Astrocyte (in vitro differentiated cells and primary cell): ENCODE data around the gene DIAPH2.

Experiments
- CTCF ChIP-seq: IDR thresholded peaks from 2 replicates; pipeline ENCODE4 v1.5.1; 2011; ENCODE audit warnings: low read depth, mild to moderate bottlenecking, inconsistent platforms, low read length, moderate library complexity; ENCODE audit not compliant: insufficient read depth
- EZH2 ChIP-seq: IDR thresholded peaks from 2 replicates; pipeline ENCODE4 v1.6.1; 2012; ENCODE audit warnings: mild to moderate bottlenecking, low read length, inconsistent platforms; ENCODE audit not compliant: insufficient read depth

DNA sequence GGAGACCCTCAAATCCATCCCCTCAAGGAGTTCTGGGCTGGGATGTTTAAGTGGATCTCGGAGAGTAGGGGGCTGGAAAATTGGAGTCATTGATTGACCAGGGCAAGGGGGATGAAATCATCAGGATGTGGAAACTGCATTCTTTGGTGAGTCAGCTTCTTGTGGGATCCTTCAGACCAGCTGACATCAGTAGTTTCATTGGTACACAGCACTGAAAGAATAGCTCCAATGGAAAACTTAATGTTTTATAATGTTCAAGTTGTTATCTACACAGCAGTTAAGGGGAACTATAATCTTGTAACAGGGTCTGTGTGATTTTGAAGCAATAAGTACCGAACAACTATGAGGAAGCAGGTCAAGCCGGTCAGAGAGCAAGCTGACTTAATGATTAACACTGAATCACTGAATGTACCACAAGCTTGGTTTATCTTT is 705.1 kb downstream of the DIAPH2 start:
- TF ChIP-seq CTCF (no peak), EZH2 (no peak)
